Activated CD4-positive, alpha-beta T cell treated with anti-CD3 and anti-CD28 coated beads, Interleukin-2, Interleukin-6, amounts not matched to agents 100 ng/mL and 50 ng/mL, durations not matched to agents 16 hours and 8 hours (primary cell): ENCODE measurements around the gene LRRC25.
"Not testable (repeated sequence)": the region's sequence is repeated elsewhere in the genome, so short reads cannot be mapped to it uniquely, and the experiment has no call there.

Experiments
- DNase-seq: peaks from one replicate; pipeline ENCODE4 v3.0.0-alpha.2; 2020

Gene LRRC25

DNA sequence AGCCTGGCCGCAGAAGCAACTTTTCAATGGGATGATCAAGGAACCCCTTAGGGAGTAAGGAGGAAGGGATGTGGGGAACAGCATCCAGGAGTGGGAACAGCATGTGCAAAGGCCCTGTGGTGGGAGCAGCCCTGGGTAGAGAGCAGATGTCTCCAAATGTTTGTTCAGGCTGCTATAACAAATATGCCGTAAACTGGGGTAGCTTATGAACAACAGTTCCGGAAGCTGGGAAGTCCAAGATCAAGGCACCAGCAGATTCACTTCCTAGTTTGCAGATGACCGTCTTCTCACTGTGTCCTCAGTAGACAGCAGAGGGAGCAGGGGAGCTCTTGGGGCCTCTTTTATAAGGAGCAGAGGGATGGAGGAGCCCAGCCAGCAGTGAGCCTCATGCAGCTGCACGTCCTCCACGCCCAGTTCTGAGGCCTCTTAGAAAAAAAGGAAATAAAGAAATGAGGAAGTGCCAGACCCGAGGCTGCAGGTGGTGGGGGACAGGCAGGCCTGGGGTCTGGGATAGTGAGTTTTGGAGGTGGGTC, 4.2 kb upstream of the LRRC25 start:
- DNase-seq, result no peak

DNA sequence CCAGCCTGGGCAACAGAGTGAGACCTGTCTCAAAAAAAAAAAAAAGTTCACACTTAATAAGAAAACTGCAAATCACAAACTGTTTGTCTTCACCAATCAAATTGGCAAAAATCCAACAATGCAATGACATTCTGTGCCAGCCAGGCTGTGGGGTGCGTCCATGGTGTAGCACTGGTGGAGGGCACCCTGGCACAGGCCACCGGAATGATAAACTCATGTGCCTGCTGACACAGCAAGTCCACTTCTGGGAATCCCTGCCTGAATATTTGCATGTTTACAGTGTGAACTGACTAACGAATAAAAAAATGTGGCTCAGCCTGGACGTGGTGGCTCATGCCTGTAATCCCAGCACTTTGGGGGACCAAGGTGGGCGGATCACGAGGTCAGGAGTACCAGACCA, 1.6 kb upstream of the LRRC25 start:
- DNase-seq, result no peak

DNA sequence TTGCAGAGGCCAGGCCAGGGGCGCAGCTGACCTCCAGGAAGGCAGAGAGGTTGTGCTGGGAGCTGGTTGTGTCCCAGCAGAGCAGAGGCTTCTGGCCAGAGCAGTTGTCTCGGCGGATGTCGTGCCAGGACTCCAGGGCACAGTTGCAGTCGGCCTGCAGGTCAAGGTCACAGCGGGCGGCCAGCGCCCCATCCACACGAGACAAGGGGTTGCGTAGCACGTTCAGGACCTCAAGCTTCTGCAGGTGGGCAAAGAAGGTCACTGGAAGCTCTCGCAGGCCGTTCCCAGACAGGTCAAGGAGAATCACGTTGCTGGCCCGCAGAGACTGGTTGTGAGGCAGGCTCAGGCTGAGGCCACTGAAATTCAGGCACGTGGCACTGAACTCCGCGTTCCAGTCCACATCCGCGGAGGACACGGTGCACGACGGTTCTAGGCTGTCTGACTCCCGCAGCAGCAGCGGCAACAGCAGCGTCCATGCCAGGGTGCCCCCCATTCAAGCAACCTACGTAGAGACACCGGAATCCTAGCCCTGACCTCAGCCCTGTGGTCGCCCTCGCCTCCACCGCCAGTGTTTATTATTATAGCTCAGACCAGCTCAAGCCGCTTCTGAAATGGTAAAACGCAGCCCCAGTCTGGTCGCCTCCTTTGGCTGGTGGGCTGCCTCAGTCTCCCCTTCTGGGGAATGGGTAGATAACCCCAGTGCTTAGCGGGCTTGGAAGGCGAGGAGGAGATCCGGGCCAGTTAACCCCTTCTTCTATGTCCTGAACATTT, 766 bp downstream of the LRRC25 start:
- DNase-seq, result no peak

DNA sequence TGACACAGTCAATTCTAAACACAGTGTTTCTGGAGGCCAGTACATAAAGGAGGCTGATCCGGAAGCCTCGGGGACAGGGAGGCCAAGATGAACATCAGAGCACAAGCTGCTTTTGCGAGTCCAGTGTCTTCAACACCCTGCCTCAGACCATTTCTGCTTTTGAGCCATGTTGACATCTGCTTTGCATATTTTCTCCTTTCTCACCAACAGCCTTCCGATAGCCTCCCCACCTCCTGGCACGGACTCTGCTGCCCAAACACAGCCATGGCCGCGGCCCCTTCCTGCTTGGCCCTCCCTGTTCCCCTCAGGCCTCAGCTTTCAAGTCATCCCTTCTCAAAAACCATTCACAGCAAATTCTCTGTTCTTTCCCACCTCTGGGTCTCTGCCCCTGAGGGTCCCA, 3.6 kb downstream of the LRRC25 start:
- no peak for DNase-seq

DNA sequence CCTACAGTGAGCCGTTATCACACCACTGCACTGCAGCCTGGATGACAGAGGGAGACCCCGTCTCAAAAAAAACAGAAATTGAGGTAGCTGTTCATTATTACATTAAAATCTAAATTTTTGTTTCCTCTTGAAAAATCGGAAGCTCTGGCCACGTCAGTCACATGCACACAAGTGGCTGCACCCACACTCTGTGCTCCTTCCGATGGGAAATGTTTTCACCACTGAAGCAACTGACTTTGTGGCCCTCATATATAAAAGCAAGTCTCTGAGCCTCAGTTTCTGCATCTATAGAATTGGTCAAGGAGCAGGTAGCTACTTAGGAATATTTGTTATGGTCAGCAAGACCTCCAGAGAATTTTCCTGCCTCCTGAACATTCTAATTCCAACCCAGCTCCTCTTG, 4.5 kb downstream of the LRRC25 start:
- DNase-seq, result no peak

DNA sequence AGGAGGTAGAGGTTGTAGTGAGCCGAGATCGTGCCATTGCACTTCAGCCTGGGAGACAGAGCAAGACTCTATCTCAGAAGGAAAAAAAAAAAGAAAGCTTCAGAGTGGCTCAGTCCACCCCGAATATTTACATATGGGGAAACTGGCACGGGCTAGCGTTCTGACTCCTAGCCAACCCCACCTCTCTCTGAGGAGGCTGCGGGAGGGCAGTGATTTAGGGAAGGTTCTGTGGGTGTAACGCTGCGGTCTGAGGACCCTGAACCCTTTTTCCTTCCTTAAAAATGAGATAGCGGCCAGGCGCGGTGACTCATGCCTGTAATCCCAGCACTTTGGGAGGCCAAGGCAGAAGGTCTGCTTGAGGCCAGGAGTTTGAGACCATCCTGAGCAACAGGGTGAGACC, 5.0 kb downstream of the LRRC25 start:
- no peak for DNase-seq

DNA sequence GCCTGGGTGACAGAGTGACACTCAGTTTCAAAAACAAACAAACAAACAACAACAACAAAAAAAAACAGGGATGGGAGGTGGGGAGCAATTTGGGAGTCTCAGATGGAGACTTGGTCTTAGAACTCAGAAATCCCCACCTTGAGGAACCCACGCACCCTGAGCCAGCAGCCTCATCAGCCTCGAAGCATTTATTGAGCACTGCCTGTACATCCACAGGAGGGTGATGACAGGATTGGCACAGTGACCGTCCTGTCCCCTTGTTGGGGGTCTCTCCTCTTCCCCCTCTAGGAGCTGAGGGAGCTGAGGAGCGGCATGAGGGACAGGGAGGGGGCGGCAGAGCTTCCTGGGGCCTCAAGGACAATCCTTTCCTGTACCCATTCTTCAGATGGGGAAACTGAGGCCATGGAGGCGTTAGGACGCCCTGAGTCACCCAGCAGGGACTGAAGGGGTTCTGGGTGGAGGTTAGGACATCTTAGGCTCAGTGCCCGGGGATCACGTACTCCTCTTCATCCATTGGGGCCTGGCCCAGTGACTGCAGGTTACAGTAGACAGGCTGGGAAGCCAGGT, 5.8 kb downstream of the LRRC25 start:
- no peak for DNase-seq

DNA sequence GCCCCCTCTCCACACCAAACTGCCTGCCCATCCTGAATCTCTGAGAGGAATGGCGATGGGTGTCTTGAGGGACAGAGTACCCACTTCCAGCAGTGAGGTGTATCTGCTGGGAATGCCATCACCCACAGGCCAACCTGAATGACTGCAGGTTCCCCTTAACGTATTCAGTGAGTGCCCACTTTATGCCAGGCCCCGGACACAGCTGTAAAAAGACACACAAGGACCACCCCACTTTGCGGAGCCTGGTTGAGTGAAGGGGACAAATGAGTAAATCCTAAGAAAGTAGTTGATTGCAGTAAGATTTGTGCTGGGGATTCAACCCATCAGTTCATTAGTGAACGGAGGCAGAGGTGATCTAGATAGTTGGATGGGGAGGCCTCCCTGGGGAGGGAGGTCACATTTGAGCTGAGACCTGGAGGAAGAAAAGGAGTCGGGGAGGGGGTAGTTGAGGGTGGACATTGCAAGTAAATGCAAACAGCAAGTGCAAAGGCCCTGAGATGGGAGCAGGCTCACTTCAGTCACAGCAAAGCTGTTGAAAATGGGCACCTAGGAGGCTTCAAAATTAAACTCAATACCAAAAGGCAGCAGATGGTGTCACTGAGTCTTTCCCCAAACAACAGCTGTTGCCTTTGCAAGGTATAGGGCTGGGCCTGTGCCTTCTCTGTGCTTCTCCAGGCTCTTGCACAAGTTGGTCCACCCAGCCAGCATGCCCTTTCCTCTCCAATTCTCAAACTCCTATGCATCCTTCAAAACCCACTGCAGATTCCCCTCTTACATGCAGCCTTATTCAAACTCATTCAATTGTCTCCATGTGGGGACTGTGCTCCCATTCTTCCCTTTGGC, 7.1 kb downstream of the LRRC25 start:
- no peak for DNase-seq

DNA sequence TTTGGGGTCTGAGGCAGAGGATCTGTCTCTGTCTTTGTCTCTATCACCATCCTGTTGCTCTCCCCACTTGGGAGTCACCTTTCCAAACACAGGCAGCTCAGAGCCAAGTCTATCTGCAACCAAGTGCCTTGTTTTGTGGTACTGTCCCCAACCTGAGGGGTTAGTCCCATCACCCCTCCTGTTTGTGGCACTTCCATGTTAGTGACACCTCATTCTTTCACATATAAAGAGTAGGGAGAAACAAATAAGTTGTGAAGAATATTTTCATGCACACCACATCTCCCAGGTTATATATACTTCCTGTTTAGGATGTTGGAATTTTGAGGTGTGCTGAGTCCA, 7.7 kb downstream of the LRRC25 start:
- DNase-seq, result no peak

DNA sequence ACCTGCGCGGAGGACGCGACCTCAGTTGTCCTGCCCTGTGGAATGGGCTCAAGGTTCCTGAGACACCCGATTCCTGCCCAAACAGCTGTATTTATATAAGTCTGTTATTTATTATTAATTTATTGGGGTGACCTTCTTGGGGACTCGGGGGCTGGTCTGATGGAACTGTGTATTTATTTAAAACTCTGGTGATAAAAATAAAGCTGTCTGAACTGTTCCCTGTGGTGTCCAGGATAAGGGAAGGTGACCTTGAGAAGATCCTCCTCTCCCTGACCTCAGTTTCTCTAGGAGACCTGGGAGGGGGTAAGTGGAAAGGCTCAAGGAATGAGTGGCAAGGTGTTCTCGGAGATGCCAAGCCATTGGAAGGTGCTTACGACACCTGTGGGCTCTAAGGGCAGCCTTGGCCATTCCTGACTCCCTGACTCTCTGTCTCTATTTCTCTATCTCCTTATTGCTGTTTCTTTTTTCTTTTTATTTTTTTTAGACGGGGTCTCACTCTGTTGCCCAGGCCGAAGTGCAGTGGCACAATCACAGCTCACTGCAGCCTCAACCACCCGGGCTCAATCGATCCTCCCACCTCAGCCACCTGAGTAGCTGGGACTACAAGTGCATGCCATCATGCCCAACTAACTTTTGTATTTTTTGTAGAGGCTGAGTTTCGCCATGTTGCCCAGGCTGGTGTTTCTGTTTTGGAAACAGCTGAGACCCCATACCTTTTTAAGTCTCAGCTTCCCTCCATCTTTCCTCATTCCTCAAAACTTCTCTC, 8.3 kb downstream of the LRRC25 start:
- no peak for DNase-seq

DNA sequence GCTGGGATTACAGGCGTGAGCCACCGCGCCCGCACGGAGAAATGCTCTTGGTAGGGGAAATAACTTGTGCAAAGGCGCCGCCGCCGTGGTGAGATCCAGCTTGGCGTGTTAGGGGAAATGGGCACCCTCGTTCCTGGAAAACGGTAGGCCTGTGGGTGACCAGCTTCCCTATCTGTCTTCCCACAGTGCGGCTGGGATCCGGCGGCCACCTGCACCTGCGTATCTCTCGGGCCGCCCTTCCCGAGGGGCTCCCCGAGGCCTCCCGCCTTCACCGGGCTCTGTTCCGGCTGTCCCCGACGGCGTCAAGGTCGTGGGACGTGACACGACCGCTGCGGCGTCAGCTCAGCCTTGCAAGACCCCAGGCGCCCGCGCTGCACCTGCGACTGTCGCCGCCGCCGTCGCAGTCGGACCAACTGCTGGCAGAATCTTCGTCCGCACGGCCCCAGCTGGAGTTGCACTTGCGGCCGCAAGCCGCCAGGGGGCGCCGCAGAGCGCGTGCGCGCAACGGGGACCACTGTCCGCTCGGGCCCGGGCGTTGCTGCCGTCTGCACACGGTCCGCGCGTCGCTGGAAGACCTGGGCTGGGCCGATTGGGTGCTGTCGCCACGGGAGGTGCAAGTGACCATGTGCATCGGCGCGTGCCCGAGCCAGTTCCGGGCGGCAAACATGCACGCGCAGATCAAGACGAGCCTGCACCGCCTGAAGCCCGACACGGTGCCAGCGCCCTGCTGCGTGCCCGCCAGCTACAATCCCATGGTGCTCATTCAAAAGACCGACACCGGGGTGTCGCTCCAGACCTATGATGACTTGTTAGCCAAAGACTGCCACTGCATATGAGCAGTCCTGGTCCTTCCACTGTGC, 9.1 kb downstream of the LRRC25 start:
- peak; percentile 91 for DNase-seq

DNA sequence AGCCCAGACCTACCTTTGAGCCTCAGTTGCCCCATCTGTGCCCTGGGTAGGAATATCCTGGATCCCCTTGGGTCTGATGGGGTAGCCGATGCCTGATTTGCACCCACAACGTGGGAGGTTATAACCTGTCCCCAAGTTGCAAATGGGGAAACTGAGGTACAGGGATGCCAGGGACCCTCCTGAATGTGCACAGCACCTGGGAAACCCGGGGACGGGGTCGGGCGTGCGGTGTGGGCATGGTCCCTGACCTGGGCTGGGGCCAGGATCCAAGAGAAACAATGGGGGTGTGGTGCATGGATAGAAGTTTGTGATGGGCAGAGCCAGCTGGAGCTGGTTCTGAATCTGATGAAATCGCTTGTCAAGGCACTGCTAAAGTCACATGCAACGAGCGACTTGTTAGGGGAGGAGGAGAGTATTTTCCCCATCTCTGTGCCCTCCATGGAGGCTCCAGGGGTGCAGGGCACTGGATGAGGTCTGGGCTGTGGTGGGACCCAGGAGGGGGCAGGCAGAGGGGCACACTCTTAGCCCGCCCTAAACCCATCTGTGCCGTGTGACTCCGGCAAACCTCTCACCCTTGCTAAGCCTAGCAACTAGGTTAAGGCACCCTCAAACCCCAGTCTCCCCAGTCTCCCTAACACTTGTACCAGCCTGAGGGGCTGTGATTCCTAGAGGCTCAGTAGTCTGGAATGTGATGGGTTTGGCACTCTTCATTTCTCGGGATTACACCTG, 10.7 kb downstream of the LRRC25 start:
- no peak for DNase-seq

DNA sequence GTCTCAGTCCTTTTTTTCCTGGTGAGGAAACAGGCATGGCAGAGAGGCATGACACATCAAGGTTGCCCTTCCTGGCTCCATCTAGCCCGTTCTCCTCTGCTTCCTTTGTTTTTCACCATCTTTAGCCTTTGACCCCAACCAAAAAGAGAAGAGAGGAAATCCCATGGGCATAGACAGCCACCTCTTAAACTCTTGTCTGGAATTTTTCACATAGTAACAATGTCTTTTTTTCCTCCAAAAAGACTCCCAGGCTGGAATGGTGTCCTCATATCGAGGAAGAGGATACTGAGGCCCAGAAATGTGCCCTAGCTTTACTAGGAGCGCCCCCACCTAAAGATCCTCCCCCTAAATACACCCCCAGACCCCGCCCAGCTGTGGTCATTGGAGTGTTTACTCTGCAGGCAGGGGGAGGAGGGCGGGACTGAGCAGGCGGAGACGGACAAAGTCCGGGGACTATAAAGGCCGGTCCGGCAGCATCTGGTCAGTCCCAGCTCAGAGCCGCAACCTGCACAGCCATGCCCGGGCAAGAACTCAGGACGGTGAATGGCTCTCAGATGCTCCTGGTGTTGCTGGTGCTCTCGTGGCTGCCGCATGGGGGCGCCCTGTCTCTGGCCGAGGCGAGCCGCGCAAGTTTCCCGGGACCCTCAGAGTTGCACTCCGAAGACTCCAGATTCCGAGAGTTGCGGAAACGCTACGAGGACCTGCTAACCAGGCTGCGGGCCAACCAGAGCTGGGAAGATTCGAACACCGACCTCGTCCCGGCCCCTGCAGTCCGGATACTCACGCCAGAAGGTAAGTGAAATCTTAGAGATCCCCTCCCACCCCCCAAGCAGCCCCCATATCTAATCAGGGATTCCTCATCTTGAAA, 11.5 kb downstream of the LRRC25 start, which contains the start of gene GDF15:
TSS of gene GDF15 (plus strand) at position 484 of the 868 bp plus-strand sequence. CDS start at position 516, 32 bp downstream.
- DNase-seq, result peak; percentile 35

DNA sequence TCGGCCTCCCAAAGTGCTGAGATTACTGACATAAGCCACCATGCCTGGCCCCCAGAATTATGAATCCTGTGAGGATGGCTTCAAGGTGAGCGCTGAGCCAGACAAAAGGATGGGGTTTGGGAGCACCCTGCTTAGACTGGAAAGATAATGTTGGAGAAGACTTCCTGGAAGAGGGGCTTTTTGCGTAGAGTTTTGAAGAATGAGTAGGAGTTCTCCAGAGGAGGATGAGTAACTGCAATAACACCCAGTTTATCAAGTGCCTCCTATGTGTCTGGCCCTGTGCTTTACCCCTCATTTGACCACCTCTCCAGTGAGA, 12.1 kb downstream of the LRRC25 start:
- no peak for DNase-seq

DNA sequence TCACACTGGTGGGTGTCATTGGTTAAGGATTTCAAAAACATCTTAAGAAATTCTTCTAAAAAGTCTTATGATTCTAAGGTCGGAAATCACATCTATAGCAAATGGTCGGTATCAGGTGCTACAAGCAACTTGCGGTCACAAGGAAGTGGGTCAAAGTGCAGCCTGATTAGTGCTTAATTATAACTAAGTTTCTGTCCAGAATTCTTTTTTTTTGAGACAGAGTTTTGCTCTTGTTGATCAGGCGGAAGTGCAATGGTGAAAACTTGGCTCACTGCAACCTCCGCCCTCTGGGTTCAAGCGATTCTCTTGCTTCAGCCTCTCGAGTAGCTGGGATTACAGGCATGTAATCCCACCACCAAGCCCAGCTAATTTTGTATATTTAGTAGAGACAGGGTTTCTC, 12.6 kb downstream of the LRRC25 start:
- DNase-seq, result no peak

DNA sequence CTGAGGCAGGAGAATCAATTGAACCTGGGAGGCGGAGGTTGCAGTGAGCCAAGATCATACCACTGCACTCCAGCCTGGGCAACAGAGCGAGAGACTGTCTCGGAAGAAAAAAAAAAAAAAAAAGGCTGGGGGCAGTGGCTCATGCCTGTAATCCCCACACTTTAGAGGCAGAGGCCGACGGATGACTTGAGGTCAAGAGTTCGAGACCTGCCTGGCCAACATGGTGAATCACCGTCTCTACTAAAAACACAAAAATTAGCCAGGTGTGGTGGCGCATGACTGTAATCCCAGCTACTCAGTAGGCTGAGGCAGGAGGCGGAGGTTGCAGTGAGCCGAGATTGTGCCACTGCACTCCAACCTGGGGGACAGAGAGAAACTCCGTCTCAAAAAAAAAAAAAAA, 13.8 kb downstream of the LRRC25 start:
- DNase-seq, result not testable (repeated sequence)

DNA sequence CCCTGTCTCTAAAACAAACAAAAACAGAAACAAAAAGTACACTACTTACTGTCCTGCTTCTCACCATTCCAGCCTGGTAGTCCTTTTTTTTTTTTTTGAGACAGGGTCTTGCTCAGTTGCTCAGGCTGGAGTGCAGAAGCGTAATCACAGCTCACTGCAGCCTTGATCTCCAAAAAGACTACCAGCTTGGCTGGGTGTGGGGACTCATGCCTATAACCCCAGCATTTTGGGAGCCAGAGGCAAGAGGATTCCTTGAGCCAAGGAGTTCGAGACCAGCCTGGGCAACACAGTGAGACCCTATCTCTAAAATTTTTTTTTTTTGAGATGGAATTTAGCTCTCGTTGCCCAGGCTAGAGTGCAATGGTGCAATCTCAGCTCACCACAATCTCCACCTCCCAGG, 16.6 kb downstream of the LRRC25 start:
- DNase-seq, result no peak

DNA sequence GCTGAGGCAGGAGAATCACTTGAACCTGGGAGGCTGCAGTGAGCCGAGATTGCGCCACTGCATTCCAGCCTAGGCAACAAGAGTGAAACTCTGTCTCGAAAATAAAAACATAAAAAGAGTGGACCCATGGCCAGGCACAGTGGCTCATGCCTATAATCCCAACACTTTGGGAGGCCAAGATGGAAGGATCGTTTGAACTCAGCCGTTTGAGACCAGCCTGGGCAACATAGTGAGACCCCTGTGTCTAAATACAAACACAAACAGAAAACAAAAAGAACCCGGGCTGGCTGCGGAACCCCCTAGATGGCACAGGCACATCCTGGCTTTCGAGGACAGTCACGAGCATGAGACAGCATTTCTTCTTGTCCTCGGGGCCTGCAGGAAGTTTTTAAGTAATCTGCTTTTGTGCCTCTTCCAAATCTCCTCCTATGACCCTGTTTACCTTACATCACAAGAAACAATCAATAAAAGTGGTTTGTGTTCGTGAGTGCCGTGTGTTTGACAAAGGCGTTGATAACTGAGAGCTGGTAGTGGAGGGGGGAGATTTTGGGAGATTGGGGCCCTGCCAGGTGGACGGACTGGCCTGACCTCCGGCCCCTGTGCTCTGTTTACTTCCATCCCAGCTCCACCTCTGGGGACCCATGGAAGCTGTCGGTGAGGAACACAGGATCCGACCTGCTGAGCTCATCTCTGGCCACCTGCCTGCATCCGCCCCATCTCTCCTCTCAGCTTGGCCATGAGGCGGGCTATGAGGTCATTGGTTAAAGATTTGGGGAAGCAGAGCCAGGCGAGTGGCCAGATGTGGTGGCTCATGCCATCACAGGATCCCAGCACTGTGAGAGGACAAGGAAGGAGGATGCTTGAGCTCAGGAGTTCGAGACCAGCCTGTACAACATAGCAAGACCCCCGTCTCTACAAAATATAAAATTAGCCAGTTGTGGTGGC, 17.3 kb downstream of the LRRC25 start:
- no peak for DNase-seq

DNA sequence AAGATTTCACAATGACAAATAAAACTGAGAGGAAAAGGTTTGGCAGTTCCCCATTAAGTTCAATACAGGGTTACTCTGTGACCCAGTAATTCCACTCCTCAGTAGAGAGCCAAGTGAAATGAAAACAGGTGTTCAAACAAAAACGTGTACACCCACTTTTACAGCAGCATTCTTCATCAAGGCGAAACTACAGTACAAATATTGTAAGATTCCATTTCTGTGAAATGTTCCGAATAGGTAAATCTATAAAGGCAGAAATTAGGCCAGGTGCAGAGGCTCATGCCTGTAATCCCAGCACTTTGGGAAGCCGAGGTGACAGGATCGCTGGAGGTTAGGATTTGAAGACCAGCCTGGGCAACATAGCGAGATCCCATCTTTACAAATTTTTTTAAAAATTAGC, 20.4 kb downstream of the LRRC25 start:
- no peak for DNase-seq
